Heart left ventricle (tissue), 13 donors: Measurements from ENCODE around the gene CNOT4.

ENCODE experiments used
- CTCF ChIP-seq, 12 donors: fragments of 200-600 bp; sonication (generic) in 4 of 12; IDR thresholded peaks; one replicate each; pipeline versions ENCODE4 v1.5.0 to v1.8.0; 2018 to 2022; ENCODE audit warnings: antibody characterized with exemption in 12 of 12, mild to moderate bottlenecking in 5 of 12
- POLR2A ChIP-seq, 2 donors: fragments of 450-650 bp; IDR thresholded peaks; one replicate each; pipeline ENCODE4 v1.6.1; 2017; ENCODE audit warnings: antibody characterized with exemption in 2 of 2, mild to moderate bottlenecking in 2 of 2, moderate library complexity in 2 of 2
- donor health status: ischemic (EF 13 %, LVEDD 7.1; RV severe dilation, severe dysfunction).
- donor health status: DM: no; HTN: yes; CAD: no.
- donor health status: DM: no; HTN: no; CAD: no.
- donor health status: ischemic (EF 25% LVEDD 6.9; RV normal size, moderate dysfunction).
- donor health status: ischemic (EF 25% LVEDD 5.7; RV mildly dilated, moderate dysfunction).
- donor health status: ischemic (EF 35%, LVEDD 5.7; RV mildly dilated, moderate dysfunction).
- donor health status: nonischemic (EF 11% LVEDD 7.7; RV severe dilation, severe dysfunction).
- donor health status: DM: yes; HTN: yes; CAD: no.
- donor health status: PGD.
- donor health status: ischemic (EF 29% LVEDD 5.4; RV normal size, mild dysfunction).
- donor health status: nonischemic (EF 23%, LVEDD 6.1; RV moderate dilation, normal function).

GRCh38 chr7:135509839-135510591 is at the start of gene CNOT4:
- no peak for TF ChIP-seq CTCF (IDR thresholded peaks at IDR 0.05)
- TF ChIP-seq POLR2A (IDR thresholded peaks at IDR 0.05): peak in 1 of 2 donors; percentile 57
